Retinal pigment epithelial cell (primary cell): ENCODE data around the gene RUNX3.

Experiments used
- DNase-seq: peaks from one replicate; pipeline ENCODE4 v3.0.0-alpha.2; 2010; ENCODE audit warnings: low read depth
- H3K4me3 ChIP-seq: 2 replicates; pipeline ENCODE4 v1.5.1; 2011; ENCODE audit warnings: mild to moderate bottlenecking, low read length, control low read depth, moderate library complexity
- TF ChIP-seq, protein P1 (sequence below): conservative IDR thresholded peaks from 2 replicates; pipeline ENCODE4 v1.5.1; 2011; ENCODE audit warnings: low read depth, low read length, control low read depth, inconsistent platforms

Gene RUNX3

DNA sequence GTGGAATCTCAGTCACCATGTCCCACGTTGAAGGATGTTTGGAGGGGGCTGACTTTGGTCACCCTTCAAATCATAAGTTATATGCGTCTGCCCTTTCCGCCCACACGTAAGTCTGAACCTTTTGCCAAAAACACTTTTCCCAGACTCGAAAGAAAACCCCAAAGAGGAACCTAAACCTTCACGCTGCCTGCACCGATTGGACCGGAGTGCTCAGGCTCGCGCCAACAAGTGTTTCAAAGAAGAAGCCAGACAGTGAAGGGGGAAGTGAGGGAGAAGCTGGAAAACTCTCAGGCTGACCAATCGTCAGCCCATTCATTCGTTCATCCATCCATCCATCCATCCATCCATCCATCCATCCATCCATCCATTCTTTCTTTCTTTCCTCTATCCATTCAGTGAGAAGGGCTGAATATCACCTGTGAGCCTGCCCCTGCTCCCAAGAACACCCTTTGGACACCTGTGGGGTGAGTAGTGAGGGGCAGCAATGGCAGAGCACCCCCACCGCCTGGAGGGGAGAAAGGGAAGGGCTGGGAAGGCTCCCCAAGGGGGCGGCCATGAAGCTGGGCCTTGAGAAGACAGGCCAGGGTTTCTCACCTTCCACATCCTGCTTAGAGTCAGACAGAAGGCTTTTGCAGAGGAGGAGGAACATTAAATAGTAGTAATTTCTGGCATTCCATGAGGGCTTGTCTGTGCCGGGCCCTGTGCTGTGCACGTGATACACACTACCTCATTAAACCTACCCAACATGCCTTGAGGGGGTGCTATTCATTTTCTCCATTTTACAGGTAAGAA is 27.1 kb upstream of the RUNX3 start:
- no peak overlapping the region for H3K4me3 ChIP-seq
- DNase-seq: no peak
- TF ChIP-seq, protein P1, sequence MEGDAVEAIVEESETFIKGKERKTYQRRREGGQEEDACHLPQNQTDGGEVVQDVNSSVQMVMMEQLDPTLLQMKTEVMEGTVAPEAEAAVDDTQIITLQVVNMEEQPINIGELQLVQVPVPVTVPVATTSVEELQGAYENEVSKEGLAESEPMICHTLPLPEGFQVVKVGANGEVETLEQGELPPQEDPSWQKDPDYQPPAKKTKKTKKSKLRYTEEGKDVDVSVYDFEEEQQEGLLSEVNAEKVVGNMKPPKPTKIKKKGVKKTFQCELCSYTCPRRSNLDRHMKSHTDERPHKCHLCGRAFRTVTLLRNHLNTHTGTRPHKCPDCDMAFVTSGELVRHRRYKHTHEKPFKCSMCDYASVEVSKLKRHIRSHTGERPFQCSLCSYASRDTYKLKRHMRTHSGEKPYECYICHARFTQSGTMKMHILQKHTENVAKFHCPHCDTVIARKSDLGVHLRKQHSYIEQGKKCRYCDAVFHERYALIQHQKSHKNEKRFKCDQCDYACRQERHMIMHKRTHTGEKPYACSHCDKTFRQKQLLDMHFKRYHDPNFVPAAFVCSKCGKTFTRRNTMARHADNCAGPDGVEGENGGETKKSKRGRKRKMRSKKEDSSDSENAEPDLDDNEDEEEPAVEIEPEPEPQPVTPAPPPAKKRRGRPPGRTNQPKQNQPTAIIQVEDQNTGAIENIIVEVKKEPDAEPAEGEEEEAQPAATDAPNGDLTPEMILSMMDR: no peak

DNA sequence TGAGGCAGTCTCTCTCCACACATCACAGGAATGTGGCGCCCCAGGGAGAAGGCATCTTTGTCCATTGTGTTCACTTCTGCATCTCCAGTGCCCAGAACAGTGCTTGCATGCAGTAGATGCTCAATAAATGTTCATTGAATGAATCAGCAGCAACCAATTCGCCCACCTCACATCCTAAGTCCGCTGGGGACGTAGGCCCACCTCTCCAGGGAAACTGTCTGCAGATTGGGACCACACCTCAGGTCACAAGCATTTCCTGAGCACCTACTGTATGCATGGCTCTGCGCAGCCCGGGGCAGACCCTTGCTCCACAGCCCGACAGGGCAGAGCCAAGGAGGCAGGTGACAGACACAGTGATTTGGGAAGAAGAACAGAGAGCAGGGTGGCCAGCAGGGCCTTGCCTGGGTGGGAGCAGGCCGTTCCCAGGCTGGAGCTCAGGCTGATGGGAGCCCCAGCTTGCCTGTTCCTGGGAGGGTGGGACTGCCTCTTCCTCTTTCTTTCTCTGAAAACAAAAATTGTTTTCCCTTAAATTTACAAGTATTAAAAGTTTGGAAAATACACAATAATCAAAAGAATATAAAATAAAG is 25.8 kb upstream of the RUNX3 start:
- TF ChIP-seq, protein P1: no peak
- H3K4me3 ChIP-seq: no peak overlapping the region
- DNase-seq: no peak

DNA sequence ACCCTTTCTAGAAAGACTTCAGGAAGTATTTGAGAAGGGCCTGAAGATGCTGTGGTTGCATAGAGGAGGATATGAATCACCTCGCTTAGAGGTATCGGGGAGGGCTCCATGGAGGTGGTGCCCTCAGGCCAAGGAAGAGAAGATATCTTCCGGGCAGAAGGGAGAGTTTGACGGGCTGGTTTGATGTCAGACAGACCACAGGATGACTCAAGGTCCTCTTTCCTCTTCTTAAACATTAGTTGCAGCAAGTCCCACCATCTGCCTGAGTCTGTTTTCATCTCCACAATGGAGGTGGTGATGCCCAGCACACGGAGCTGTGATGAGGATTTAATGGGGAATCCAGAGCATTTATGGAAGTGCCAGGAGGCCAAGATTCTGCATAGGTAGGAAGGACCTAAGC is 25.1 kb upstream of the RUNX3 start:
- H3K4me3 ChIP-seq: no peak overlapping the region
- TF ChIP-seq, protein P1: no peak
- no peak for DNase-seq

DNA sequence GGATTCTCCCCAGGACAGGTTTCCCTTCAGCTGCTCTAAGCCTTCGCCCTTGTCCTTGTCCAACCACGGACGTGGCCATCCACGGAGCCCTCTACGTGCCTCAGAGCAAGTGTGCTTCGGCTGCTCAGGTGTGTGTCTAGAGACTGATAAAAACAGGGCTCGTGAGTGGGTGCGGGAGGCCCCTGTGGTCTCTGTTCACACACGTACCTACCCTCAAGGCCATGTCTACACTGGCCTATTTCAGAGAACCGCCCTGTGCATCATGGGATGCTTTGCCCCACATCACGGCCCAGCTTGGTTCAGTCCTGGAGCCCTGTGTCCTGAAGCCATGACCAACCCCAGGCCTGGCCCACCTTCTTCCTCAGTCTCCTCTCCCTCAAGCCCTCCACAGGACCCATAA is 24.6 kb upstream of the RUNX3 start:
- TF ChIP-seq, protein P1: no peak
- H3K4me3 ChIP-seq: no peak overlapping the region
- no peak for DNase-seq

DNA sequence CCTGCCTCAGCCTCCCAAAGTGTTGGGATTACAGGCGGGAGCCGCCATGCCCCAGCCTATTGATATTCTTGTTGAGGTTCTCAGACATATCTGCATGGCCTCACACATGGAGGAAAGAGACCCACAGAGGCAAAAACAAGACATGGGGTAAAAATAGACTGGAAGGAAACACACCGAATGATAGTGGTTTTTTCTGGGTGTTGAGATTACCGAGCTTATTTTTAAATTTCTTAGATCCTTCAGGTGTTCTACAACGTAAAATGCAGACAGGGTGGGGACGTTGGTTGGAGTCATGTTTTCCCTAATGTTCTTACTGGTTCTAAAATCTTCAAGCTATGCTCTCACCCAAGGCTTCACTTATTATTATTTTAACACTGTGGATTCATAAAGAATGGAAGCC is 23.9 kb upstream of the RUNX3 start:
- DNase-seq: no peak
- H3K4me3 ChIP-seq: no peak overlapping the region
- TF ChIP-seq, protein P1: no peak

DNA sequence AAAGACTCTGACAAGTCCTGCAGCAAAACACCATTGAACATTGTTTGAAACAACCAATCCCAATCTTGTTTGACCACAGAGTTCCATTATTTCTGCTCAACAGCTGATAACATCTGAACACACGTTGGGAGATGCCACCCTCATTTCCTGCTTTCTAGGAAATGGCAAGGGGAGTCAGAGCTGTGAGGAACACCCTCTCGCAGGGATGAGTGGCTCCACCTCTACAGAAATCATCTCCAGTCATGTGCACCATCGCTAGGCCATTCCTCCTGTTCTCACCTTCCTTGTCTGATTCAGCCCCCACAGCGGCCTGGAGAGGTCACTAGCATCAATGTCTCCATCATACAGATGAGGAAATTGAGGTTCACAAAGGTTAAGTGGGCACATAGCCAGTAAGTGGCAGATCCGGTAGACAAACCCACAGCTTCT is 22.4 kb upstream of the RUNX3 start:
- DNase-seq: no peak
- TF ChIP-seq, protein P1: no peak
- no peak overlapping the region for H3K4me3 ChIP-seq

DNA sequence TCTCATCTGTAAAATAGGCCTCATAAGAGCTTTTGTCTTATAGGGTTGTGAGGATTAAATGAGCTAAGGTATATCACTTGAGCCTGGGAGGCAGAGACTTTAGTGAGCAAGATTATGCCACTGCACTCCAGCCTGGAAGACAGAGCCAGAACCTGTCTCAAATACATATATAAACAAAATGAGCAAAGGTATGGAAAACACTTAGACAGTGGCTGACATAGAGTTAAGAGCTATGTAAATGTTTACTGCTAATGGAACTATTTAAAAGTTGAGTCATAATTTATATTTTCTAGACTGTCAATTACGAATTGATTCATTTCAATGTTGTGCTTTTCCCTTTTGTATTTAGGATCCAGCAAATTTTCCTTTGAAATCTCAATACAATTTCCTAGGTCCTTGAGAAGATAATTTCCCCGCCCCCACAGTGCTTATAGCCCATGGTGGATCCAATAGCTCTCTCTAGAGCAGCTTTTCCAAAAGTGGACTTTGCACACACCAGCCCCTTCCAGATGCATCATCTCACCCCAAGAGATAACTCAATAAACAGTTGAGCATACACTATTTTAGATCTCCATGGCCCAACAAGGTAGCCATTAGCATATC is 21.8 kb upstream of the RUNX3 start:
- TF ChIP-seq, protein P1: no peak
- DNase-seq: no peak
- no peak overlapping the region for H3K4me3 ChIP-seq
